Fibroblast of lung (primary cell): ENCODE measurements around the gene ZSWIM6. TPM values are rescaled to one million over a fixed set of nuclear protein-coding genes. Genes with fewer than 3 reads are reported as not detected.

ENCODE experiments used
- DNase-seq, 2 donors: peaks; one replicate each; pipeline versions ENCODE4 v3.0.0 to v3.0.0-alpha.2; 2010; ENCODE audit warnings: low read depth in 2 of 2
- H2AFZ ChIP-seq: 2 replicates; pipeline ENCODE4 v1.5.1; 2012; ENCODE audit warnings: low read length, control low read depth, inconsistent platforms
- H3K27ac ChIP-seq: 2 replicates; pipeline ENCODE4 v1.5.1; 2011; ENCODE audit warnings: low read length, control low read depth; ENCODE audit not compliant: insufficient read depth
- H3K27me3 ChIP-seq: 2 replicates; pipeline ENCODE4 v1.5.1; 2011; ENCODE audit warnings: mild to moderate bottlenecking, low read length; ENCODE audit not compliant: control insufficient read depth, insufficient read depth
- H3K36me3 ChIP-seq: 2 replicates; pipeline ENCODE4 v1.5.1; 2011; ENCODE audit warnings: low read length; ENCODE audit not compliant: control insufficient read depth, insufficient read depth
- H3K4me1 ChIP-seq: 2 replicates; pipeline ENCODE4 v1.5.1; 2011; ENCODE audit warnings: low read length; ENCODE audit not compliant: control insufficient read depth, insufficient read depth; ENCODE audit errors: extremely low read depth
- H3K4me2 ChIP-seq: 2 replicates; pipeline ENCODE4 v1.5.1; 2011; ENCODE audit warnings: low read length, control low read depth; ENCODE audit not compliant: insufficient read depth; ENCODE audit errors: extremely low read depth
- H3K4me3 ChIP-seq, 4 experiments: fragments of 200-600 bp in 1 of 4; sonication (generic) in 1 of 4; replicated peaks in 1 of 4; 2 replicates each; pipeline ENCODE4 v1.5.1; 2011 to 2016; ENCODE audit warnings: low read length in 4 of 4, low read depth in 3 of 4, mild to moderate bottlenecking in 3 of 4, control low read depth in 2 of 4, inconsistent platforms in 1 of 4, mixed read lengths in 1 of 4; ENCODE audit not compliant: insufficient read depth in 1 of 4; ENCODE audit errors: control extremely low read depth in 1 of 4
- H3K79me2 ChIP-seq: 2 replicates; pipeline ENCODE4 v1.5.1; 2012; ENCODE audit warnings: mild to moderate bottlenecking, low read length, inconsistent platforms; ENCODE audit not compliant: control insufficient read depth, insufficient read depth
- H3K9ac ChIP-seq: 2 replicates; pipeline ENCODE4 v1.5.1; 2011; ENCODE audit warnings: mild to moderate bottlenecking, low read length, control low read depth; ENCODE audit not compliant: insufficient read depth
- H3K9me3 ChIP-seq: 2 replicates; pipeline ENCODE4 v1.5.1; 2012; ENCODE audit warnings: low read depth, low read length; ENCODE audit not compliant: control insufficient read depth, insufficient read depth
- H4K20me1 ChIP-seq: 2 replicates; pipeline ENCODE4 v1.5.1; 2011; ENCODE audit warnings: low read length; ENCODE audit not compliant: control insufficient read depth, insufficient read depth; ENCODE audit errors: extremely low read depth
- CTCF ChIP-seq, 2 donors: IDR thresholded peaks in 1 of 2; conservative IDR thresholded peaks in 1 of 2; 1 replicate in 1 of 2; 2 replicates in 1 of 2; pipeline ENCODE4 v1.5.1; 2011 to 2012; ENCODE audit warnings: low read length in 2 of 2, control low read depth in 1 of 2, inconsistent platforms in 1 of 2, low read depth in 1 of 2, mild to moderate bottlenecking in 1 of 2
- EZH2 ChIP-seq: IDR thresholded peaks from 2 replicates; pipeline ENCODE4 v1.5.1; 2012; ENCODE audit warnings: low read length, control low read depth, mild to moderate bottlenecking; ENCODE audit errors: missing control alignments
- polyA plus RNA-seq, 2 donors: library from polyadenylated mRNA; depleted of rRNA in 1 of 2; stranded (reverse) in 1 of 2; unstranded in 1 of 2; fragments of >200 nt; gene quantifications; 2 replicates each; pipeline ENCODE4 v1.2.1, GENCODE V29; 2011 to 2012; ENCODE audit warnings: missing spikeins in 1 of 2
- total RNA-seq: library from RNA; depleted of rRNA; stranded (reverse); fragments of >200 nt; gene quantifications from 2 replicates; pipeline ENCODE4 v1.2.1, GENCODE V29; 2014

ZSWIM6 gene
- total and polyA plus RNA-seq, 2 donors (not counting 1 experiment from before 2014, with no cell fraction given), result 23.5 to 26.6 TPM

GRCh38 chr5:61575103-61575502 is 243.0 kb downstream of the ZSWIM6 start:
- Histone ChIP-seq H3K4me2 (no peak overlapping the region), H4K20me1 (no peaks in the 10 kb centered on the region), H3K9ac (no peak overlapping the region), H2AFZ (peak overlapping the region; percentile 12), H3K4me3 (no peak overlapping the region), H3K79me2 (no peaks in the 10 kb centered on the region), H3K27ac (no peak overlapping the region), H3K27me3 (no peaks in the 10 kb centered on the region), H3K9me3 (no peaks in the 10 kb centered on the region), H3K36me3 (no peaks in the 10 kb centered on the region), H3K4me1 (peaks cover 3% of the 10 kb centered on the region)
- peak; percentile 61 to 92 for DNase-seq
- TF ChIP-seq EZH2 (no peak), CTCF (conservative IDR thresholded peaks at IDR 0.05 in 1 of 2, IDR thresholded peaks at IDR 0.05 in 1 of 2; ENCODE audit: low read depth in 1 of 2, low read length in 2 of 2) (no peak)

GRCh38 chr5:61575581-61575980 is 243.5 kb downstream of the ZSWIM6 start:
- Histone ChIP-seq H3K4me3 (no peak overlapping the region), H2AFZ (no peak overlapping the region)

GRCh38 chr5:61576556-61576955 is 244.5 kb downstream of the ZSWIM6 start:
- no peak for DNase-seq
- Histone ChIP-seq H3K4me2 (no peak overlapping the region), H3K27me3 (no peaks in the 10 kb centered on the region), H3K36me3 (no peaks in the 10 kb centered on the region), H3K27ac (no peak overlapping the region), H4K20me1 (no peaks in the 10 kb centered on the region), H3K4me1 (peaks cover 3% of the 10 kb centered on the region), H2AFZ (no peak overlapping the region), H3K9ac (no peak overlapping the region), H3K9me3 (no peaks in the 10 kb centered on the region), H3K79me2 (no peaks in the 10 kb centered on the region), H3K4me3 (no peak overlapping the region)
- no peak for TF ChIP-seq CTCF (conservative IDR thresholded peaks at IDR 0.05 in 1 of 2, IDR thresholded peaks at IDR 0.05 in 1 of 2; ENCODE audit: low read depth in 1 of 2, low read length in 2 of 2)
- no peak for TF ChIP-seq EZH2

More at GRCh38 chr5:61575581-61575980, 243.5 kb downstream of the ZSWIM6 start:
- Histone ChIP-seq H3K4me2 (no peak overlapping the region), H3K36me3 (no peaks in the 10 kb centered on the region), H3K4me1 (peaks cover 3% of the 10 kb centered on the region), H3K27ac (no peak overlapping the region), H3K27me3 (no peaks in the 10 kb centered on the region), H3K9me3 (no peaks in the 10 kb centered on the region), H3K9ac (no peak overlapping the region), H4K20me1 (no peaks in the 10 kb centered on the region), H3K79me2 (no peaks in the 10 kb centered on the region)
- no peak for DNase-seq
- TF ChIP-seq EZH2 (no peak), CTCF (conservative IDR thresholded peaks at IDR 0.05 in 1 of 2, IDR thresholded peaks at IDR 0.05 in 1 of 2; ENCODE audit: low read depth in 1 of 2, low read length in 2 of 2) (no peak)
